GM18526 (cell line): ENCODE results near the gene KIDINS220.

Experiments
- POLR2A ChIP-seq: IDR thresholded peaks from 3 replicates; pipeline ENCODE4 v1.6.1; 2011; ENCODE audit not compliant: insufficient read length; ENCODE audit errors: extremely low read depth

KIDINS220 gene

GRCh38 chr2:8799004-8799403 lies 38.4 kb downstream of the KIDINS220 start:
- TF ChIP-seq POLR2A = no peak

GRCh38 chr2:8798393-8798792 lies 39.0 kb downstream of the KIDINS220 start:
- no peak for TF ChIP-seq POLR2A

GRCh38 chr2:8797682-8798081 lies 39.7 kb downstream of the KIDINS220 start:
- no peak for TF ChIP-seq POLR2A

- TF ChIP-seq POLR2A = no peak
Measured at GRCh38 chr2:8796878-8797550, 40.4 kb downstream of the KIDINS220 start.

- TF ChIP-seq POLR2A = no peak
Measured at GRCh38 chr2:8796315-8796848, 41.0 kb downstream of the KIDINS220 start.

GRCh38 chr2:8794923-8795825 lies 42.2 kb downstream of the KIDINS220 start:
- no peak for TF ChIP-seq POLR2A

GRCh38 chr2:8790739-8791162 lies 46.7 kb downstream of the KIDINS220 start:
- TF ChIP-seq POLR2A = no peak

- no peak for TF ChIP-seq POLR2A
Measured at GRCh38 chr2:8786463-8786862, 51.0 kb downstream of the KIDINS220 start.

- no peak for TF ChIP-seq POLR2A
Measured at GRCh38 chr2:8779795-8780671, 57.4 kb downstream of the KIDINS220 start.

GRCh38 chr2:8774371-8774770 lies 63.0 kb downstream of the KIDINS220 start:
- TF ChIP-seq POLR2A = no peak

GRCh38 chr2:8767324-8767723 lies 70.1 kb downstream of the KIDINS220 start:
- TF ChIP-seq POLR2A = no peak

GRCh38 chr2:8761529-8762164 lies 75.8 kb downstream of the KIDINS220 start:
- TF ChIP-seq POLR2A = no peak

GRCh38 chr2:8756716-8757115 lies 80.7 kb downstream of the KIDINS220 start:
- no peak for TF ChIP-seq POLR2A

- TF ChIP-seq POLR2A = no peak
Measured at GRCh38 chr2:8756230-8756629, 81.2 kb downstream of the KIDINS220 start.
